Psoas muscle (tissue), 8 donors: Measurements from ENCODE around the gene GALNT15. TPM values are rescaled to one million over a fixed set of nuclear protein-coding genes. Genes with fewer than 3 reads are reported as not detected.

Experiments used
- ATAC-seq, 4 donors: fragments of 200-7000 bp; cut with Tn5 transposase; one replicate each; pipeline ENCODE4 v1.9.1; 2020; ENCODE audit warnings: moderate library complexity in 3 of 4, mild to moderate bottlenecking in 2 of 4
- DNase-seq, 2 donors: peaks; one replicate each; pipeline ENCODE4 v3.0.0-alpha.2; 2020
- H3K27ac ChIP-seq: fragments of 200-600 bp; one replicate; pipeline ENCODE4 v1.8.0; 2022
- H3K27me3 ChIP-seq, 3 donors: fragments of 200-600 bp in 1 of 3; one replicate each; pipeline versions ENCODE4 v1.6.1 to v1.8.0; 2013 to 2022; ENCODE audit warnings: low read length in 2 of 3, mild to moderate bottlenecking in 2 of 3, moderate library complexity in 1 of 3; ENCODE audit not compliant: insufficient read depth in 3 of 3
- H3K36me3 ChIP-seq, 2 donors: fragments of 200-600 bp in 1 of 2; one replicate each; pipeline versions ENCODE4 v1.6.1 to v1.8.0; 2013 to 2022; ENCODE audit warnings: low read depth in 1 of 2, mild to moderate bottlenecking in 1 of 2, moderate library complexity in 1 of 2; ENCODE audit not compliant: insufficient read depth in 1 of 2
- H3K4me1 ChIP-seq: fragments of 200-600 bp; one replicate; pipeline ENCODE4 v1.8.0; 2022
- H3K4me3 ChIP-seq: fragments of 200-600 bp; one replicate; pipeline ENCODE4 v1.8.0; 2022; ENCODE audit warnings: mild to moderate bottlenecking
- H3K9me3 ChIP-seq: fragments of 200-600 bp; one replicate; pipeline ENCODE4 v1.8.0; 2022
- CTCF ChIP-seq: fragments of 200-600 bp; IDR thresholded peaks from one replicate; pipeline ENCODE4 v1.8.0; 2022; ENCODE audit warnings: antibody characterized with exemption
- WGBS, 3 donors: extraction: QIAGEN DNeasy Blood & Tissue Kit; methylation state at CpG; one replicate each; pipeline versions ENCODE4 v1.1.6 to v1.1.7; 2013; 5-methylcytosine and 5-hydroxymethylcytosine counted together
- intact Hi-C, 2 donors: fragments of 100-400 bp; cut with DNase I; formaldehyde crosslinking; loops; one replicate each; pipeline versions ENCODE4 v1.11.0 to v1.14.2; 2022
- polyA plus RNA-seq, 3 donors: library from polyadenylated mRNA; stranded (reverse); fragments of 200-250 nt; gene quantifications; one replicate each; pipeline ENCODE4 v1.2.3, GENCODE V29; 2013
- total RNA-seq, 4 donors: library from RNA; stranded (reverse); fragmentation: NEBNext Ultra II Directional in 2 of 4; extraction: Animal tissue kit (Norgen Biotek cat#: 25700) in 2 of 4; gene quantifications; one replicate each; pipeline versions ENCODE4 v1.2.1 to v1.2.4, GENCODE V29; 2021 to 2023
- donor health status: healthy with polysubstance abuse.
- donor health status: DM: no; HTN: no; CAD: no; lungs with moderate emphysema.
- donor health status: Bipolar disorder and iron deficiency.
- donor health status: healthy.
- donor health status: DM: yes; HTN: yes; CAD: no.
- donor health status: DM: no; HTN: no; CAD: no.
- donor health status: DM: no; HTN: no; CAD: no.
- donor health status: DM: yes; HTN: yes; CAD: no.

The GALNT15 gene
- total and polyA plus RNA-seq, 7 donors, result 5.5 to 50.6 (median 25.8) TPM

- Histone ChIP-seq H3K4me3 (no peak overlapping the region), H3K9me3 (no peaks in the 10 kb centered on the region), H3K36me3 (no peaks in the 10 kb centered on the region), H3K27ac (no peak overlapping the region), H3K27me3 (no peaks in the 10 kb centered on the region), H3K4me1 (peaks cover 40% of the 10 kb centered on the region)
- DNase-seq (no peak), ATAC-seq (no peak)
- WGBS, 3 donors, result 97 to 98% (median 97%) methylated on average over 5 of the region's 5 CpGs
- intact Hi-C loops, result loop anchor here (10.0 kb wide), 3 partner anchors 426 to 1036 kb away; partner anchors contain the start of gene CAPN7 (in 1 of the 2)
- TF ChIP-seq CTCF, result no peak
Measured at GRCh38 chr3:16241225-16241624, 66.7 kb downstream of the GALNT15 start.

GRCh38 chr3:16242177-16242576 lies 67.7 kb downstream of the GALNT15 start:
- DNase-seq (no peak), ATAC-seq (no peak)
- intact Hi-C loops, result loop anchor here (10.0 kb wide), 3 partner anchors 427 to 1037 kb away; partner anchors contain the start of gene CAPN7 (in 1 of the 2)
- 96 to 98% (median 97%) methylated on average over 5 of the region's 5 CpGs for WGBS, 3 donors
- H3K27me3 ChIP-seq, result no peaks in the 10 kb centered on the region
- no peaks in the 10 kb centered on the region for H3K9me3 ChIP-seq
- H3K36me3 ChIP-seq, result no peaks in the 10 kb centered on the region
- peaks cover 40% of the 10 kb centered on the region for H3K4me1 ChIP-seq
- no peak overlapping the region for H3K27ac ChIP-seq
- no peak overlapping the region for H3K4me3 ChIP-seq
- no peak for TF ChIP-seq CTCF

- peaks cover 40% of the 10 kb centered on the region for H3K4me1 ChIP-seq
Measured at GRCh38 chr3:16243706-16244490, 69.4 kb downstream of the GALNT15 start.

GRCh38 chr3:16245609-16246008 lies 71.1 kb downstream of the GALNT15 start:
- peaks cover 30% of the 10 kb centered on the region for H3K4me1 ChIP-seq
- no peaks in the 10 kb centered on the region for H3K36me3 ChIP-seq
- no peaks in the 10 kb centered on the region for H3K9me3 ChIP-seq
- TF ChIP-seq CTCF, result no peak
- no peak overlapping the region for H3K4me3 ChIP-seq
- ATAC-seq, result no peak
- intact Hi-C loops, result loop anchor here (2.0 to 10.0 kb wide), 8 partner anchors 67 to 1041 kb away; partner anchors contain the start of gene CAPN7 (in 1 of the 2)
- H3K27me3 ChIP-seq, result no peaks in the 10 kb centered on the region
- DNase-seq, result no peak
- 92 to 97% (median 97%) methylated on average over 3 of the region's 3 CpGs for WGBS, 3 donors
- H3K27ac ChIP-seq, result no peak overlapping the region

More at GRCh38 chr3:16243706-16244490, 69.4 kb downstream of the GALNT15 start:
- Histone ChIP-seq H3K4me3 (peak overlapping the region; percentile 17), H3K36me3 (no peaks in the 10 kb centered on the region), H3K27ac (peak overlapping the region; percentile 88), H3K9me3 (no peaks in the 10 kb centered on the region), H3K27me3 (no peaks in the 10 kb centered on the region)
- ATAC-seq, result peak; percentile 87 to 93 (median 92)
- WGBS, 3 donors, result 35 to 37% (median 37%) methylated on average over 9 of the region's 9 CpGs
- intact Hi-C loops, result loop anchor here (10.0 kb wide), 3 partner anchors 429 to 1039 kb away; partner anchors contain the start of gene CAPN7 (in 1 of the 2)
- peak; percentile 33 to 74 for DNase-seq
- TF ChIP-seq CTCF, result no peak
